NB4 (cell line): ENCODE measurements around the gene RAB25.

Experiments used
- DNase-seq: peaks from one replicate; pipeline ENCODE4 v3.0.0; 2010; ENCODE audit warnings: low read depth
- H3K4me3 ChIP-seq: one replicate; pipeline ENCODE4 v1.5.1; 2011; ENCODE audit warnings: mild to moderate bottlenecking, low read depth, low read length, moderate library complexity
- MYC ChIP-seq: IDR thresholded peaks from 2 replicates; pipeline ENCODE4 v1.6.1; 2011; ENCODE audit warnings: low read depth, low read length
- POLR2A ChIP-seq: IDR thresholded peaks from 2 replicates; pipeline ENCODE4 v1.6.1; 2011; ENCODE audit warnings: mild to moderate bottlenecking; ENCODE audit not compliant: insufficient read length; ENCODE audit errors: extremely low read depth
- TF ChIP-seq, protein P1 (sequence below): IDR thresholded peaks from 2 replicates; pipeline ENCODE4 v1.6.1; 2011; ENCODE audit warnings: low read depth, low read length
- TF ChIP-seq, protein P2 (sequence below): IDR thresholded peaks from one replicate; pipeline ENCODE4 v1.5.1; 2012; ENCODE audit warnings: low read depth, low read length

Gene RAB25

DNA sequence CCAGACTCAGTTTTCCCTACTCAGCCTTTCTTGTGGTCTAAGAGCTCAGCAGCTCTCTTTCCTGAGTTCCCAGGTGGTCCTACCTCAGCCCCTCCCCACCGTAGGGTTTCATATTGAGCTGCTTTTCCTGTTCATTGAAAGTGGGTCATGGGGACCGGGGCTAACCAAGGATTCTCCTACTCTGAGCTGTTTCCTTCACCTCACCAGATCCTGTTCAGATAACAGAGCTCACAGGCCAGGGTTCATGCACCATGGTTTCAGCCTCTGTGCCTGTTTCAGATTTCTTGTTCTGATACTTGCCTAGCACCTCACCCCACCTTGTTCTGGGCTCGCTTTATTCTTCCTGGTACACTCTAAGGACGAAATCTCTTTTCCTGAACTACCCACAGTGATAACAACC is 15.9 kb upstream of the RAB25 start:
- TF ChIP-seq, protein P1, sequence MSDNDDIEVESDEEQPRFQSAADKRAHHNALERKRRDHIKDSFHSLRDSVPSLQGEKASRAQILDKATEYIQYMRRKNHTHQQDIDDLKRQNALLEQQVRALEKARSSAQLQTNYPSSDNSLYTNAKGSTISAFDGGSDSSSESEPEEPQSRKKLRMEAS = no peak
- no peak for TF ChIP-seq POLR2A
- TF ChIP-seq, protein P2, sequence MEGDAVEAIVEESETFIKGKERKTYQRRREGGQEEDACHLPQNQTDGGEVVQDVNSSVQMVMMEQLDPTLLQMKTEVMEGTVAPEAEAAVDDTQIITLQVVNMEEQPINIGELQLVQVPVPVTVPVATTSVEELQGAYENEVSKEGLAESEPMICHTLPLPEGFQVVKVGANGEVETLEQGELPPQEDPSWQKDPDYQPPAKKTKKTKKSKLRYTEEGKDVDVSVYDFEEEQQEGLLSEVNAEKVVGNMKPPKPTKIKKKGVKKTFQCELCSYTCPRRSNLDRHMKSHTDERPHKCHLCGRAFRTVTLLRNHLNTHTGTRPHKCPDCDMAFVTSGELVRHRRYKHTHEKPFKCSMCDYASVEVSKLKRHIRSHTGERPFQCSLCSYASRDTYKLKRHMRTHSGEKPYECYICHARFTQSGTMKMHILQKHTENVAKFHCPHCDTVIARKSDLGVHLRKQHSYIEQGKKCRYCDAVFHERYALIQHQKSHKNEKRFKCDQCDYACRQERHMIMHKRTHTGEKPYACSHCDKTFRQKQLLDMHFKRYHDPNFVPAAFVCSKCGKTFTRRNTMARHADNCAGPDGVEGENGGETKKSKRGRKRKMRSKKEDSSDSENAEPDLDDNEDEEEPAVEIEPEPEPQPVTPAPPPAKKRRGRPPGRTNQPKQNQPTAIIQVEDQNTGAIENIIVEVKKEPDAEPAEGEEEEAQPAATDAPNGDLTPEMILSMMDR = no peak
- no peak for TF ChIP-seq MYC
- DNase-seq = no peak

DNA sequence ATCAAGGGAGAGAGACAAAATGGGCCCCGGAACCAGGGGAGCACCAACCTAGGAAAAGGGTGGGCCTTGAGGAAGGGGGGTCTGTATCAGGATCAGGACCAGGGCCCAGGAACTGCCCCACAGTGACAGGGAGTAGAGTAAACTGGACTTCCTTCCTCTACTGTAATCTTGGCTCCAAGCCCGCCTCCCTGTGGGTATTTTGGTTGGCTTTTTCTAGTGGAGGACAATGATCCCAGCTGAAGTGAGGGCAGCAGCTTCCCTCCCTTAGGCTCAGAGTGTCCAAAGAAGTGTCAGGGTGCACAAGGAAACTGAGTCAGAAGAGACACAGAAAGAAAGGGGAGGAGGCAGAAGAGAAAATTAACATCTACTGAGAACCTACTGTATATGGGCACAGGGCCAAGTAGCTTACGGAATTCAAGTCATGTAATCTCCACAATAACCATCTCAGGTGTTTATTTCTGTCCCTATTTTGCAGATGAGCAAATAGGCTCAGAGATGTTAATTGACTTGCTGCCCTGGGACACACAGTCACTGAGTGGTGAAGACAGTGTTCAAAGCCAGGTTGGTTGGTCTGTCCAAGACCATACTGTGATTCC is 12.2 kb upstream of the RAB25 start:
- TF ChIP-seq MYC = no peak
- TF ChIP-seq, protein P2 = no peak
- no peak for TF ChIP-seq POLR2A
- TF ChIP-seq, protein P1 = no peak
- H3K4me3 ChIP-seq = no peak overlapping the region
- DNase-seq = no peak

More for the DNA sequence above, 15.9 kb upstream of the RAB25 start:
- H3K4me3 ChIP-seq = no peak overlapping the region

DNA sequence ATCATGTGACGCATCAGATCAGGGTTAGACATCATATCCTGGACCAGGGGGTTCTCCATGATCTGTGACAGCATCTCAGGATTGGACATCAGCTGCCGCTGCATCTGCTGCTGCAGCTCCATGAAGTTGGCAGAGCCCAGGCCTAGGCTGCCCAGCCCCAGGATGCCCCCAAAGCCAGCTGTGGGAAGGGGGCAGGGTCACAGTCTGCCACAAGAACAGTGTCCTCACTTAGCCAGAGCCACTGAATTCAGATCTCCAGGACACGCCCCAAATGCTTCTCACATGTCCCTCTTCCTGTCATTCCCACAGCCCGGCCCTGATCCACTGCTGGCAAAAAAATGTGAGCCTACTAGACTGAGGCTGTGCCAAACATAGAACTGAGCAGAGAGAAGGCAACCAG is 10.6 kb upstream of the RAB25 start:
- TF ChIP-seq, protein P1 = no peak
- TF ChIP-seq POLR2A (no peak), MYC (no peak)
- TF ChIP-seq, protein P2 = no peak
- no peak overlapping the region for H3K4me3 ChIP-seq
- DNase-seq = no peak

DNA sequence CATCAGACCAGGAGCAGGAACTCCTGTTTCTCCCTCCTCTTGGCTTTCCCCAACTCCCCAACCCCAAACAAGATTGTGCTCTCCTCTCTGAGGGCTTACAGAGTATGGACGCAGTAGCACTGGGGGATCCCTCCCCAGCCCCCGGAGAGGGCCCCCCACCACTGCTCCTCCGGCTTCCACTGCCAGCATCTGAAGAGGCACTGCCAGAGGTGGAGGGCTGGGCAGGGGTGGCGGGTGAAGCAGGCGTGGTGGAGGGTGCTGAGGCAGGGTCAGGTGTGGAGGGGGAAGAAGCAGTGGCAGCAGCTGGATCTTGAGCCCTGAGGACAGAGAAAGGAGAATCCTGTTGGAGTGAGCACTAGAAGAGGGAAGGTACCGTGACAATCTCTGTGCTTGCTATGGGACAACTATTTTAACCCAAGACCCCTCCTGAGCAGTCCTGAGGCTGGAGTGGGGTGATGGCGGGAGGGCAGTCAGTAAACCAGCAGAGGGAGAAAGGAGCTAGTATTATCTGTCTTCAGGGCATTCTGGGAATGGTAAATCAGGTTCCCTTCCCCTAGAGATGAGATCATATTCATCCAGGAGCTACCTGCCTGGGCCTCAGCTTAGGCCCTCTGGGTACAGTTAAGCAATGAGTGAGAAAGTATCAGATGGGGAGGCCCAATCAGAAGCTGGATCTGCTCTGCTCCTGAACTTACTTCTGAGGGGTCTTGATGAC is 9.8 kb upstream of the RAB25 start:
- TF ChIP-seq, protein P1 = no peak
- TF ChIP-seq, protein P2 = no peak
- no peak for TF ChIP-seq MYC
- DNase-seq = no peak
- H3K4me3 ChIP-seq = no peak overlapping the region

DNA sequence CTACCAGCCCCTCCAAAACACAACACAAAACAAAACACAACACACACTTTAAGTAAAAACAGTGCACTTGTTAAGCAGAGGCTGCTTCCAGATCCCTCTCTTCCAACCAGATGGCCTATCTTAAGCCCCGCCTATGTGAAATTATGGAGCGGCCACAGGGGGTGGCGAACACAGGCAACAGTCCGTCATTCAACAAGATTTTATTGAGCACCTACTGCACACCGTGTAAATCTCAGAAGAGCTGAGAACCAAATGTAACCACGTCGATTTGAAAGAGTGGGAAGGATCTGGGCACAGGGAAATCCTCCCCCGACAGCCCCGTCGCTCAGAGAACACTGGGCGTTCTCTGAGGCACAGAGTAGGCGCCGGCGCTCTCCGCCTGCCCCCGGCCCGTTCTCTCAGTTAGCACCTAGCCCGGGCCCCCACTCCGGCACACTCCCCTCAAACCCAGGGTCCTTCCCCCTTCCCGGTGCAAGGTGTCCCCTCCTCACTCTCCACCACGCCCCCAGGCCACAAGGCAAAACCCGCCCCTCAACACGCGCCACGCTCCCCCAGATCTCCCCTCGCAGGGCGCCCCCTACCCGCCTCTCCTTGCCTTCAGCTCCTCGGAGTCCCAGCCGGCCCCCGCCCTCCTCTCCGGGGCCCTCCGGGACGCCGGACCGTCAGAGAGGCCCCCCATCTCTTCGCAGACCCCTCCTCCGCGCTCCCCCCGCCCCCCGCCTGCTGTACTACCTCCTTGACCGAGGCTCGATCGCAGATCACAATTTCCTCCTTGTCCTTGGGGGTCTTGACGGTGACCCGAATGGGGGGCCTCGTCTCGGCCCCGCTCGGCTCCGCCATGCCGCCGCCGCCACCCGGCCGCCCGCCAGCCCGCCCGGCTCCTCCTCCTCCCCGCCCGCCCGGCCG is 7.8 kb upstream of the RAB25 start:
- DNase-seq = peak; percentile 85
- TF ChIP-seq MYC (peak; percentile 74), POLR2A (no peak)
- TF ChIP-seq, protein P2 = peak; percentile 28
- TF ChIP-seq, protein P1 = peak; percentile 50
- H3K4me3 ChIP-seq = peak overlapping the region; percentile 78
